A549 (cell line): ENCODE data around the gene NREP. TPM values are rescaled to one million over a fixed set of nuclear protein-coding genes. Genes with fewer than 3 reads are reported as not detected.

Experiments used
- ATAC-seq, 2 experiments: fragments of 200-7000 bp in 1 of 2; fragments of >200 bp in 1 of 2; cut with Nextera tagmentation in 1 of 2; cut with Tn5 transposase in 1 of 2; 3 replicates each; pipeline versions ENCODE4 v1.8.0 to v1.9.1; 2018 to 2020; ENCODE audit warnings: mild to moderate bottlenecking in 1 of 2, moderate library complexity in 1 of 2
- CTCF ChIA-PET: fragments of 300-600 bp; sonication (Branson Sonifier 250); formaldehyde crosslinking; extraction: SDS; loops from one replicate; lab custom pipeline; 2021; ENCODE audit warnings: antibody characterized with exemption, inconsistent platforms; lab: Yijun Ruan, JAX
- POLR2A ChIA-PET: fragments of 350-600 bp; formaldehyde crosslinking; extraction: SDS; loops from one replicate; lab custom pipeline; 2021; ENCODE audit warnings: antibody characterized with exemption, inconsistent platforms; lab: Yijun Ruan, JAX
- DNase-seq, 2 experiments: peaks; one replicate each; pipeline versions ENCODE4 v3.0.0 to v3.0.0-alpha.2; 2011 to 2016; ENCODE audit warnings: low read depth in 1 of 2, low spot score in 1 of 2
- FAIRE-seq: peaks from 2 replicates; lab custom pipeline; 2011; peaks lifted over from hg19 to GRCh38; lab: Jason Lieb, UNC
- H3K27ac ChIP-seq, 2 experiments: fragments of >200 bp; sonication (Bioruptor Twin); formaldehyde crosslinking; 3 replicates each; pipeline ENCODE4 v1.5.1; 2016 to 2017
- H3K4me1 ChIP-seq: fragments of >200 bp; sonication (Bioruptor Twin); formaldehyde crosslinking; 3 replicates; pipeline ENCODE4 v1.6.1; 2016
- H3K4me2 ChIP-seq: fragments of >200 bp; sonication (Bioruptor Twin); formaldehyde crosslinking; 3 replicates; pipeline ENCODE4 v1.6.1; 2016
- H3K4me3 ChIP-seq: fragments of >200 bp; sonication (Bioruptor Twin); formaldehyde crosslinking; 3 replicates; pipeline ENCODE4 v1.5.1; 2016
- H3K9me3 ChIP-seq: fragments of >200 bp; sonication (Bioruptor Twin); formaldehyde crosslinking; 3 replicates; pipeline ENCODE4 v1.6.1; 2016
- CHD4 ChIP-seq: fragments of 200-600 bp; sonication (generic); IDR thresholded peaks from 2 replicates; pipeline ENCODE4 v1.6.1; 2016; ENCODE audit warnings: antibody characterized with exemption, mild to moderate bottlenecking, borderline replicate concordance
- EHF ChIP-seq: fragments of 250-450 bp; sonication (Bioruptor Pico); IDR thresholded peaks from 2 replicates; pipeline ENCODE4 v1.5.0; 2020; ENCODE audit warnings: mild to moderate bottlenecking
- EP300 ChIP-seq, 2 experiments: fragments of >200 bp; sonication (Bioruptor Twin); formaldehyde crosslinking; IDR thresholded peaks; 2 replicates in 1 of 2; 3 replicates in 1 of 2; pipeline ENCODE4 v1.6.1; 2016 to 2017
- FOSB ChIP-seq: fragments of 250-450 bp; sonication (Bioruptor Pico); IDR thresholded peaks from 2 replicates; pipeline ENCODE4 v1.5.0; 2020; ENCODE audit warnings: mild to moderate bottlenecking, moderate library complexity
- FOSL2 ChIP-seq, 2 experiments: fragments of 450-650 bp in 1 of 2; fragments of >200 bp in 1 of 2; sonication (Bioruptor Twin) in 1 of 2; formaldehyde crosslinking; IDR thresholded peaks; 2 replicates each; pipeline versions ENCODE4 v1.5.0 to v1.6.1; 2016 to 2020; ENCODE audit warnings: mild to moderate bottlenecking in 1 of 2, moderate library complexity in 1 of 2
- FOXS1 ChIP-seq: fragments of 250-450 bp; sonication (Bioruptor Pico); IDR thresholded peaks from 2 replicates; pipeline ENCODE4 v1.5.0; 2020; ENCODE audit warnings: mild to moderate bottlenecking, moderate library complexity
- JUNB ChIP-seq: fragments of >200 bp; sonication (Bioruptor Twin); formaldehyde crosslinking; IDR thresholded peaks from 2 replicates; pipeline ENCODE4 v1.6.1; 2016
- KDM1A ChIP-seq: fragments of 200-600 bp; sonication (generic); IDR thresholded peaks from 2 replicates; pipeline ENCODE4 v1.6.1; 2016; ENCODE audit warnings: low read depth, mild to moderate bottlenecking
- MAZ ChIP-seq: fragments of 150-350 bp; IDR thresholded peaks from 2 replicates; pipeline ENCODE4 v1.6.1; 2014; ENCODE audit warnings: antibody characterized with exemption, low read depth, low read length, borderline replicate concordance
- NFE2L2 ChIP-seq: fragments of 150-350 bp; conservative IDR thresholded peaks from 2 replicates; pipeline ENCODE4 v1.6.1; 2014; ENCODE audit warnings: low read length
- NPAS2 ChIP-seq: fragments of 250-450 bp; sonication (Bioruptor Pico); IDR thresholded peaks from 2 replicates; pipeline ENCODE4 v1.8.0; 2022; ENCODE audit warnings: mild to moderate bottlenecking, moderate library complexity, borderline replicate concordance
- NR3C1 ChIP-seq: fragments of >200 bp; sonication (Bioruptor Twin); formaldehyde crosslinking; IDR thresholded peaks from 3 replicates; pipeline ENCODE4 v1.6.1; 2017
- POLR2A ChIP-seq: IDR thresholded peaks from 2 replicates; pipeline ENCODE4 v1.6.1; 2012; ENCODE audit warnings: mild to moderate bottlenecking, low read length
- RCOR1 ChIP-seq: fragments of 150-350 bp; IDR thresholded peaks from 2 replicates; pipeline ENCODE4 v1.6.1; 2014; ENCODE audit warnings: antibody characterized with exemption, low read length, low read depth
- SREBF2 ChIP-seq: fragments of 450-650 bp; IDR thresholded peaks from 2 replicates; pipeline ENCODE4 v1.6.1; 2014; ENCODE audit warnings: mild to moderate bottlenecking, moderate library complexity
- TFCP2L1 ChIP-seq: fragments of 250-450 bp; sonication (Bioruptor Pico); IDR thresholded peaks from 2 replicates; pipeline ENCODE4 v1.5.0; 2021; ENCODE audit warnings: mild to moderate bottlenecking
- ZC3H11A ChIP-seq: fragments of 450-650 bp; IDR thresholded peaks from 2 replicates; pipeline ENCODE4 v1.6.1; 2014; ENCODE audit warnings: antibody characterized with exemption, mild to moderate bottlenecking
- WGBS: methylation state at CpG from one replicate; pipeline ENCODE4 v1.1.6; 2017; ENCODE audit errors: missing lambda C conversion rate; 5-methylcytosine and 5-hydroxymethylcytosine counted together
- polyA plus RNA-seq, 4 experiments: library from polyadenylated mRNA; depleted of rRNA in 3 of 4; stranded (reverse); fragments of >200 nt; fragmentation: RNase III in 1 of 4; extraction: RNeasy Plus Mini Kit Qiagen cat#74134 plus additional on column Dnase treatment in 1 of 4; gene quantifications; 2 replicates in 3 of 4; 3 replicates in 1 of 4; pipeline ENCODE4 v1.2.3, GENCODE V29; 2011 to 2017
- TF ChIP-seq, protein P1 (sequence below): fragments of 150-350 bp; IDR thresholded peaks from 2 replicates; pipeline ENCODE4 v1.6.1; 2014; ENCODE audit warnings: low read depth, mild to moderate bottlenecking, low read length
- TF ChIP-seq, protein P2 (sequence below): IDR thresholded peaks from 2 replicates; pipeline ENCODE4 v1.6.1; 2012
- TF ChIP-seq, protein P3 (sequence below): fragments of 250-450 bp; sonication (Bioruptor Pico); IDR thresholded peaks from 2 replicates; pipeline ENCODE4 v1.5.0; 2021; ENCODE audit warnings: mild to moderate bottlenecking, moderate library complexity, borderline replicate concordance
- TF ChIP-seq, protein P4 (sequence below): IDR thresholded peaks from 2 replicates; pipeline ENCODE4 v1.6.1; 2012

Gene NREP
- polyA plus RNA-seq, 2 of the 4 experiments (the other 2 are of a cell fraction), result 8.7 to 28.1 TPM

DNA sequence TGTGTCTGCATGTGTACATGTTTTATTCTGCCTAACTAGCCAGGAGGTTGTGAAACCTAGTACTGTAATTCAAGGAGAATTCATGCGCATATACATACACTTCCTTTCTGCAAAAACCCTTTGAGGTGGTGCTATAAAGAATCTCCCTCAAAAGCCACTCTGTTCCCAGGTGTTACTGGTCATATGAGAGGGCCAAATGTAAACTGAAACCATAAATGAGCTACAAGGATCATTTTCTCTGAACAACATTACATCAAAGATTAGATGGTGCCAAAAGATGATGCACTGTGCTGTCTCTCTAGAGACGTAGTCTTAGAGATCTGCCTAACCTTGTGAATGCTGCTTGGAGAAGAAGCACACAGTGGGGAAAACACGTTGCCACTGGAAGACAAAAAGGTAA lies 15.7 kb downstream of the NREP start:
- H3K4me1 ChIP-seq, result peaks cover 12% of the 10 kb centered on the region; the same call in 1 of the 3 replicates
- ChIA-PET CTCF (no interaction called here), POLR2A (no interaction called here)
- no peak overlapping the region for H3K4me3 ChIP-seq
- WGBS, result 62% methylated on average over 3 of the region's 3 CpGs
- ATAC-seq, result no peak
- no peaks in the 10 kb centered on the region for H3K9me3 ChIP-seq
- H3K27ac ChIP-seq, result no peak overlapping the region
- TF ChIP-seq NPAS2 (no peak), ZC3H11A (no peak), NFE2L2 (no peak), FOXS1 (CRISPR knock-in tag) (no peak), KDM1A (no peak), RCOR1 (no peak), TFCP2L1 (CRISPR knock-in tag) (no peak), FOSL2 (IDR thresholded peaks at IDR 0.05) (no peak), FOSL2 (CRISPR knock-in tag; IDR thresholded peaks at IDR 0.05) (no peak)
- TF ChIP-seq, protein P1, sequence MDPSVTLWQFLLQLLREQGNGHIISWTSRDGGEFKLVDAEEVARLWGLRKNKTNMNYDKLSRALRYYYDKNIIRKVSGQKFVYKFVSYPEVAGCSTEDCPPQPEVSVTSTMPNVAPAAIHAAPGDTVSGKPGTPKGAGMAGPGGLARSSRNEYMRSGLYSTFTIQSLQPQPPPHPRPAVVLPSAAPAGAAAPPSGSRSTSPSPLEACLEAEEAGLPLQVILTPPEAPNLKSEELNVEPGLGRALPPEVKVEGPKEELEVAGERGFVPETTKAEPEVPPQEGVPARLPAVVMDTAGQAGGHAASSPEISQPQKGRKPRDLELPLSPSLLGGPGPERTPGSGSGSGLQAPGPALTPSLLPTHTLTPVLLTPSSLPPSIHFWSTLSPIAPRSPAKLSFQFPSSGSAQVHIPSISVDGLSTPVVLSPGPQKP, result no peak
- no peak overlapping the region for H3K4me2 ChIP-seq
- no peak for FAIRE-seq
- DNase-seq, result no peak

DNA sequence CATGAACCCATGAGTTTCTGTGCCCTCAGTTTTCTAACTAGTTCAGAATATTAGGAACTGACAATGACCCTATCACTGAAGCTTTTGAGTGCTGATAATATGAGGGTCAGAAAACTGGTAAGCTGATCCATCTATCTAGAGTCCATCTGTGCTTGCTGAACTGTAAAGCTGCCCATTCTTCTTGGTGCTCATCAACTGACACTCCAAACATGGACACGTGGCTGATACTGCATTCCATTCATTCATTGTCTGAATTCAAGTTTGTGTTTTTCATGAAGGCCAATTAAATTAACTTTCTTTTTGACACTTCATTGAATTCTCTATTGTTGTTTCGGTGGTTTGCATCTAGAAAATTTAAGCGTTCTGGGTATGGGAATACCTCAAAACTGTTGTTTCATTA lies 17.6 kb downstream of the NREP start:
- WGBS, result 79% methylated on average over 3 of the region's 3 CpGs
- Histone ChIP-seq H3K4me1 (peaks cover 12% of the 10 kb centered on the region; the same call in 1 of the 3 replicates), H3K27ac (no peak overlapping the region), H3K4me3 (no peak overlapping the region), H3K9me3 (no peaks in the 10 kb centered on the region), H3K4me2 (no peak overlapping the region)
- FAIRE-seq (no peak), ATAC-seq (no peak), DNase-seq (no peak)
- ChIA-PET POLR2A (no interaction called here), CTCF (no interaction called here)
- TF ChIP-seq MAZ, result no peak
- TF ChIP-seq, protein P1, result no peak
- no peak for TF ChIP-seq EHF
- no peak for TF ChIP-seq FOSB
- no peak for TF ChIP-seq POLR2A
- TF ChIP-seq EP300 (IDR thresholded peaks at IDR 0.05), result no peak
- no peak for TF ChIP-seq NR3C1
- TF ChIP-seq, protein P2, sequence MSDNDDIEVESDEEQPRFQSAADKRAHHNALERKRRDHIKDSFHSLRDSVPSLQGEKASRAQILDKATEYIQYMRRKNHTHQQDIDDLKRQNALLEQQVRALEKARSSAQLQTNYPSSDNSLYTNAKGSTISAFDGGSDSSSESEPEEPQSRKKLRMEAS, result no peak
- TF ChIP-seq, protein P3, sequence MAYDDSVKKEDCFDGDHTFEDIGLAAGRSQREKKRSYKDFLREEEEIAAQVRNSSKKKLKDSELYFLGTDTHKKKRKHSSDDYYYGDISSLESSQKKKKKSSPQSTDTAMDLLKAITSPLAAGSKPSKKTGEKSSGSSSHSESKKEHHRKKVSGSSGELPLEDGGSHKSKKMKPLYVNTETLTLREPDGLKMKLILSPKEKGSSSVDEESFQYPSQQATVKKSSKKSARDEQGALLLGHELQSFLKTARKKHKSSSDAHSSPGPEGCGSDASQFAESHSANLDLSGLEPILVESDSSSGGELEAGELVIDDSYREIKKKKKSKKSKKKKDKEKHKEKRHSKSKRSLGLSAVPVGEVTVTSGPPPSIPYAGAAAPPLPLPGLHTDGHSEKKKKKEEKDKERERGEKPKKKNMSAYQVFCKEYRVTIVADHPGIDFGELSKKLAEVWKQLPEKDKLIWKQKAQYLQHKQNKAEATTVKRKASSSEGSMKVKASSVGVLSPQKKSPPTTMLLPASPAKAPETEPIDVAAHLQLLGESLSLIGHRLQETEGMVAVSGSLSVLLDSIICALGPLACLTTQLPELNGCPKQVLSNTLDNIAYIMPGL (CRISPR knock-in tag), result no peak
- no peak for TF ChIP-seq FOXS1 (CRISPR knock-in tag)

DNA sequence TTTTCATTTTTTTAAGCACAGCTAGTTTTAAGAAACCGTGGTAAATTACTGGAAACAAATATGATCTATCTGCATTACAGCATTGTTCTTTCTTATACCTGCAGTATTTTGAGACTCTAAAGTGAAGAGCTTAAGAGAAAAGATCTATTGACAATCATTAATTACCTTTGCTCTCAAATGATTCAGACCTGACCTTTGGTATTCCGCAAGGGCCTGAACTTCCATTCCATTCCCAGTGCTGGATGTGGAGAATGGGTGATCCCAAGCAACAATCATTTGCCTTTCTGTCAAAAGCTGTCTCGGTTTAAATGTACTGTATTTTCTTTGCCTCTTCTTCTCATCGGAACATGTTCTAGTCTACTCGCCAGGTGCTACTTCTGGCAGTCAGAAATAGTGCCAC lies 18.9 kb downstream of the NREP start:
- no peak for ATAC-seq
- Histone ChIP-seq H3K4me2 (no peak overlapping the region), H3K27ac (no peak overlapping the region), H3K4me1 (peaks cover 12% of the 10 kb centered on the region; the same call in 1 of the 3 replicates), H3K9me3 (no peaks in the 10 kb centered on the region), H3K4me3 (no peak overlapping the region)
- FAIRE-seq, result no peak
- ChIA-PET CTCF (no interaction called here), POLR2A (interaction anchor here (1.0 kb wide), 1 partner anchor 19 kb away, joined by 4 read pairs; the partner anchor contains the start of gene NREP)
- TF ChIP-seq JUNB (no peak), SREBF2 (no peak), POLR2A (no peak), EHF (no peak), CHD4 (no peak)
- TF ChIP-seq, protein P4, sequence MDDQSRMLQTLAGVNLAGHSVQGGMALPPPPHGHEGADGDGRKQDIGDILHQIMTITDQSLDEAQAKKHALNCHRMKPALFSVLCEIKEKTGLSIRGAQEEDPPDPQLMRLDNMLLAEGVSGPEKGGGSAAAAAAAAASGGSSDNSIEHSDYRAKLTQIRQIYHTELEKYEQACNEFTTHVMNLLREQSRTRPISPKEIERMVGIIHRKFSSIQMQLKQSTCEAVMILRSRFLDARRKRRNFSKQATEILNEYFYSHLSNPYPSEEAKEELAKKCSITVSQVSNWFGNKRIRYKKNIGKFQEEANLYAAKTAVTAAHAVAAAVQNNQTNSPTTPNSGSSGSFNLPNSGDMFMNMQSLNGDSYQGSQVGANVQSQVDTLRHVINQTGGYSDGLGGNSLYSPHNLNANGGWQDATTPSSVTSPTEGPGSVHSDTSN, result no peak
- WGBS, result 75% methylated on average over 5 of the region's 5 CpGs
- no peak for DNase-seq
